GM18951 (cell line): ENCODE measurements around the gene MRC2.

Source experiments
- POLR2A ChIP-seq: IDR thresholded peaks from 4 replicates; pipeline ENCODE4 v1.6.1; 2011; ENCODE audit warnings: mild to moderate bottlenecking; ENCODE audit not compliant: insufficient read length, insufficient read depth; ENCODE audit errors: extremely low read depth
- in situ Hi-C: fragments of 300-500 bp; cut with MboI; formaldehyde crosslinking; loops from one replicate; pipeline ENCODE4 v1.12.0; 2022; ENCODE audit warnings: low sequenced_read_pairs, mixed read lengths, inconsistent platforms; ENCODE audit not compliant: unreplicated experiment

Gene MRC2

DNA sequence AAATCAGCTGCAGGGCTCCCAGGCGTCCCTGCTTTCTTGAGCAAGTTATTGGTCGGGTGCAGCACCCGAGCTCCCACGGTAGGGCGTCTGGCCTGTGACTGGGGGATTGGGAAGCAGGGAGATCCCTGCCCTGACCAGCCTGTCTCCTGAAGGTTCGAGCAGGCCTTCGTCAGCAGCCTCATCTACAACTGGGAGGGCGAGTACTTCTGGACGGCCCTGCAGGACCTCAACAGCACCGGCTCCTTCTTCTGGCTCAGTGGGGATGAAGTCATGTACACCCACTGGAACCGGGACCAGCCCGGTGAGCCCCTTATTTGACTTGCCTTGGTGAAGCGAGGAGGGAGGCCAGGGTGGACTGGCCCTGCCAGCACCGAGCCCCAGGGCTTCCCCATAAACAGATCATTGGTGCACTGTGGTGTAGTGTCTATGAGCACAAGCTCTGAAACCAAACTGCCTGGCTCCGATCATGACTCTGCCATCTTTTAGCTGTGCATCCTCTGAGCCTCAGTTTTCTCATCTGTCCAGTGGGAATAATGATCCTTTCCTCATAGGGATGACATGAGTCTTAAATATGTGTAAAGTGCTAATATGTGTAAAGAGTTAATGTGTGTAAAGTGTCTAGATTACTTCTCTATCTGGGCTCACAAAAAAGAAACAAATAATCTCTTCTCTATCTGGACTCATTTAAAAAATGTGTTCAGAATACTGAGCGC lies 48.9 kb downstream of the MRC2 start:
- in situ Hi-C loops: loop anchor here (25.0 kb wide), 1 partner anchor 711 kb away; no protein-coding TSS in a partner anchor
- TF ChIP-seq POLR2A: no peak

DNA sequence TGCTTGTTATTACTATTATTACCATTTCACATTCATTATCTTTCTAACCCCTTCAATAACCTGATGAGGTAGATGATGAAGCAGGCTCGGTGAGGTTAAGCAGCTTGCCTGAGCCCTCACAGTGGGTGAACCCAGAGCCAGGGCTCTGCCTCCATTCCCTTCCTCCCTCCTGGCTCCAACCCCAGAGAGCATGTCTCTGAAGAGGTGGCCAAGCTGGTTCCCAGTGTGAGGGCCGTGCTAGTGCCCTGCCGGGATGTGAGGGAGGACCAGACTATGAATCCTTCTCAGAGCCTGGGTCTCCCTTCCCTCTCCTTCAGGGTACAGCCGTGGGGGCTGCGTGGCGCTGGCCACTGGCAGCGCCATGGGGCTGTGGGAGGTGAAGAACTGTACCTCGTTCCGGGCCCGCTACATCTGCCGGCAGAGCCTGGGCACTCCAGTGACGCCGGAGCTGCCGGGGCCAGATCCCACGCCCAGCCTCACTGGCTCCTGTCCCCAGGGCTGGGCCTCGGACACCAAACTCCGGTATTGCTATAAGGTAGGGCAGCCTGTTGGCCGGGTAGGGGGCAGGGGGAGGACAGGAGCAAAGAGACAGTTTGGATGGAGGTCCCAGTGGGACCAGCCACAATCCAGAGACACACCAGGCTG lies 49.6 kb downstream of the MRC2 start:
- no peak for TF ChIP-seq POLR2A

DNA sequence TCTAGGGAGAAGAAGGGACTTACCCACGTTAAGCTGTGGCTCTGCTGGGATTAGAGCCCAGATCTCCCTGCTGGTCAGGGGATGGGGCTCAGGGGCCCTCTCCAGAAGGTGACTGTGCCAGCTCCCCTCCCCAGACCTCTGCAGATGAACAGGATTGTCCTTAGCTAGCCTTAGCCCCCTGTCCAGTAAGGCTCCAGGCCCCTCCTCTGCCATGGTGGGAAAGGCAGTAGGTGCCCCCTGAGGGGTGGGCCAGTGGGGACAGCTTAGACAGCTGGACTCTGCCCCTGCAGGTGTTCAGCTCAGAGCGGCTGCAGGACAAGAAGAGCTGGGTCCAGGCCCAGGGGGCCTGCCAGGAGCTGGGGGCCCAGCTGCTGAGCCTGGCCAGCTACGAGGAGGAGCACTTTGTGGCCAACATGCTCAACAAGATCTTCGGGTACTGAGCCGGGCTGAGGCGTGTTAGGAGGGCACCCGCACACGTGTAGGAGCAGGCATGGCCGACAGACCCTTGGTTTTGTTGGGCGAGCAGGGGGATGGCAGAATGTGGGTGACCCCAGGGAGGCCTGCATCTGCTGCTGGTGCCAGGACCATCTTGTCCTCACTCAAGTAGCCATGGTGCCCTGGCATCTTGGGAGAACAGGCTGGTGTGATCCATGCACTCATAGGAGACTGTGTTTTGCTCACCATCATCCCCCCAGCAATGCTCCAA lies 50.9 kb downstream of the MRC2 start:
- no peak for TF ChIP-seq POLR2A

More for the DNA sequence above, 49.6 kb downstream of the MRC2 start:
- in situ Hi-C loops: loop anchor here (25.0 kb wide), 1 partner anchor 710 kb away; no protein-coding TSS in a partner anchor

DNA sequence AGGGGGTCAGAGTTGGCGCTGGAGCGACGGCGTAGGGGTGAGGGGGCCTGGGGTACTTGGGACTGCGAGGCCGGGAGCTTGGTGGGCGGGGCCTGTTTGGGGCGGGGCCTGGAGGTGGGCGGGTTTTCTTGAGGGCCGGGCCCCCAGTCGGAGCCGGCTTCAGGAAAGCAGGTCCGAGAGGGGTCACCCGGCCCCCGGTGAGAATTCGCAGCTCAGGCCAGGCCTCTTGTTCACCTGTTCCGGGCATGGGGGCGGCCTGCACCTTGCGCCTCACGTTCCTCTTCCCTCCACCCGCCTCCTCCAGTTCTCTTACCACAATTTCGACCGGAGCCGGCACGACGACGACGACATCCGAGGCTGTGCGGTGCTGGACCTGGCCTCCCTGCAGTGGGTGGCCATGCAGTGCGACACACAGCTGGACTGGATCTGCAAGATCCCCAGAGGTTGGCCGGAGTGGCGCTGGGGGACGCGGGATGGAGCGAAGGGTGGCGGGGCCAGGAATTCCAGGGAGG lies 52.5 kb downstream of the MRC2 start:
- in situ Hi-C loops: loop anchor here (25.0 kb wide), 1 partner anchor 707 kb away; no protein-coding TSS in a partner anchor
- TF ChIP-seq POLR2A: no peak

More for the DNA sequence above, 50.9 kb downstream of the MRC2 start:
- in situ Hi-C loops: loop anchor here (25.0 kb wide), 1 partner anchor 709 kb away; no protein-coding TSS in a partner anchor

DNA sequence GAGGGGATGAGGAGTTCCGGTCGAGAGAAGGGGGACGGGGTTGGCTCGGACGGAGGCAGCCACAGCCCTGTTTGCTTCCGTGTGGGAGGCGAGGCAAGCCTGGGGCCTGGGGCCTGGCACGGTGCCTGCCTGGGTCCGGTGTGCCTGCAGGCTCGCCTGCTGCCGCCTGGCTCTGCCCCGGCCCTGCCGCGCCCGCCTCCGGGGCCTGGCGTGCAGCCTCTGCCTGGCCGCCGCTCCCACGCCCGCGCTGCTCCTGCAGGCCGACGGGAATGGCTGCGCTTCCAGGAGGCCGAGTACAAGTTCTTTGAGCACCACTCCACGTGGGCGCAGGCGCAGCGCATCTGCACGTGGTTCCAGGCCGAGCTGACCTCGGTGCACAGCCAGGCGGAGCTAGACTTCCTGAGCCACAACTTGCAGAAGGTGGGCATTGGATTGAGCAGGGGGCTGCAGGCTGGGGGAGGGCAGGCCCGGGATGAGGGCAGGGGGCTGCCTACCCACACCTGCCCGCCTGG lies 53.1 kb downstream of the MRC2 start:
- in situ Hi-C loops: loop anchor here (25.0 kb wide), 1 partner anchor 707 kb away; no protein-coding TSS in a partner anchor
- TF ChIP-seq POLR2A: no peak

DNA sequence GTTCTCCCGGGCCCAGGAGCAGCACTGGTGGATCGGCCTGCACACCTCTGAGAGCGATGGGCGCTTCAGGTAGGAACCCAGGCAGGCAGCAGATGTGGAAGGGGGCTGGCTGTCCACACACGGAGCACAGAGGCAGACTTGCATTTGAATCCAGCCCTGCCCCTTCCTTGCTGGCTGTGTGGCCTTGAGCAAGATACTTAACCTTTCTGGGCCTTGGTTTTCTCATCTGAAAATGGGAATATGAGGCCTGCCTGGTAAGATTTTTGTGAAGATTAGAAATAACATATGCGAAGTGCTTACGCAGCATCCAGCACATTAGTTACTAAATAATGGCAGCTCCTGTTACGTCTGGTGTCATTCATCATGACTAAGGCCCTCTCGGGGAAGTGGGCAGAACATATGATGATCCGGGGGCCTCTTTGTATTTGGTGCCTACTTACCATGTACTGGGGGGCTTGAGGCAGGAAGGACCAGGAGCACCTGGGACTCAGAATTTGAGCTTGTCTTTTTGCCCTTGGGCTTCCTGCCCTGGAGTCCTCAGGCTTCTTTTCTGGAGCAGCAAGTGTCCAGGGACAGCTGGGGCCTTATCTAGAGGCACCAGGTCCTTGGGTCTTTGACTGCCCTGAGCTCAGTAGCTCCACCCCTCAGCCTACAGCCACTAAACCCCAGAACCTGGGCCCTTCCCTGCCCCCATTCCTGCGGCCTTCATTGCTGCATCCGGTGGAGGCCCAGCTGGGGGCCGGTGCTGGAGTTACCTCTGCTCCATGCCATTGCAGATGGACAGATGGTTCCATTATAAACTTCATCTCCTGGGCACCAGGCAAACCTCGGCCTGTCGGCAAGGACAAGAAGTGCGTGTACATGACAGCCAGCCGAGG lies 53.8 kb downstream of the MRC2 start:
- in situ Hi-C loops: loop anchor here (25.0 kb wide), 1 partner anchor 706 kb away; no protein-coding TSS in a partner anchor
- TF ChIP-seq POLR2A: no peak

DNA sequence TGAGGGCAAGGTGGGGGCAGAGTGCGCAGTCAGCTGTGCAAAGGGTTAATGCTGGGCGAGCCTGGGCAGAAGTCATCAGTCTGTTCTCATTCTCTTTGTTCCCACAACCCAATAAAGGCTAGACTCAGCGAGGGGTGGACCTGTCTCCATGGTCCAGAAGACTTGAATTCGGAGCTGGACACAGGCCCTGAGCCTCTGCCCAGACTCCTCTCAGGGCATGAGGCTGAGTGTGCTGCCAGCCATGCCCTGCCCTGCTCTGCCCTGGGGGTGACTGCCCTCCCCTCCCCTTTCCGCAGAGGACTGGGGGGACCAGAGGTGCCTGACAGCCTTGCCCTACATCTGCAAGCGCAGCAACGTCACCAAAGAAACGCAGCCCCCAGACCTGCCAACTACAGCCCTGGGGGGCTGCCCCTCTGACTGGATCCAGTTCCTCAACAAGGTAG lies 54.5 kb downstream of the MRC2 start:
- in situ Hi-C loops: loop anchor here (25.0 kb wide), 1 partner anchor 705 kb away; no protein-coding TSS in a partner anchor
- TF ChIP-seq POLR2A: no peak

DNA sequence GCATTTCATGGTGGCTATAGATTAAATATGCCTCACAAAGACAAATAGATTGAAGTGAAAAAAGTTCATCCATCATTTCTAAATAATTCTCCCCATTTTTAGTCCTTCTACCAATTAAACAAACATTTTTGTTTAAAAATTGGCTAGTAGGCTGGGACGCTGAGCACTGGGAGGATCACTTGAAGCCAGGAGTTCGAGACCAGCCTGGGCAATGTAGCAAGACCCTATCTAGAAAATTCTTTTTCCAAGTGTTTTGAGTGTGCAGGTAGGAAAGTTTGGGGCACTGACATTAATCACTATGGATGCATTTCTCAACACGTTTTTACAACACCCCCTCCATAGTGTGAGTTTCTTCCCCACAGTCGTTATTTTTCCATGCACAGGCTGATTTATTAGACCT lies 56.7 kb downstream of the MRC2 start:
- TF ChIP-seq POLR2A: no peak
- in situ Hi-C loops: loop anchor here (25.0 kb wide), 1 partner anchor 703 kb away; no protein-coding TSS in a partner anchor

DNA sequence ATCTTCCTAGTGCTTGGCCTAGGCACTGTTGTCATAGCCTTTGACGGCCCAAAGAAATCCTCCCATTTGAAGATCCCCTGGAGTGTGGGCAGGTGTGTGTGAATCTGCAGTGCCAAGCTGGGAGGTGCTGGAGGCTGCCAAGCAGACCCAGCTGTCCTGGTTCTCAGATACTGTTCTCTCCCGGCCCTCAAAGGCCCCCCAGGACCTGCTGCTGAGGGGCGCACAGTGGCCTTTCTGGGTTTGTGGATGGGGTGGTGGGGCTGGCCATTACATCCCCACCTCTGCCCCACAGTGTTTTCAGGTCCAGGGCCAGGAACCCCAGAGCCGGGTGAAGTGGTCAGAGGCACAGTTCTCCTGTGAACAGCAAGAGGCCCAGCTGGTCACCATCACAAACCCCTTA lies 60.5 kb downstream of the MRC2 start:
- TF ChIP-seq POLR2A: no peak
- in situ Hi-C loops: loop anchor here (25.0 kb wide), 1 partner anchor 699 kb away; no protein-coding TSS in a partner anchor

DNA sequence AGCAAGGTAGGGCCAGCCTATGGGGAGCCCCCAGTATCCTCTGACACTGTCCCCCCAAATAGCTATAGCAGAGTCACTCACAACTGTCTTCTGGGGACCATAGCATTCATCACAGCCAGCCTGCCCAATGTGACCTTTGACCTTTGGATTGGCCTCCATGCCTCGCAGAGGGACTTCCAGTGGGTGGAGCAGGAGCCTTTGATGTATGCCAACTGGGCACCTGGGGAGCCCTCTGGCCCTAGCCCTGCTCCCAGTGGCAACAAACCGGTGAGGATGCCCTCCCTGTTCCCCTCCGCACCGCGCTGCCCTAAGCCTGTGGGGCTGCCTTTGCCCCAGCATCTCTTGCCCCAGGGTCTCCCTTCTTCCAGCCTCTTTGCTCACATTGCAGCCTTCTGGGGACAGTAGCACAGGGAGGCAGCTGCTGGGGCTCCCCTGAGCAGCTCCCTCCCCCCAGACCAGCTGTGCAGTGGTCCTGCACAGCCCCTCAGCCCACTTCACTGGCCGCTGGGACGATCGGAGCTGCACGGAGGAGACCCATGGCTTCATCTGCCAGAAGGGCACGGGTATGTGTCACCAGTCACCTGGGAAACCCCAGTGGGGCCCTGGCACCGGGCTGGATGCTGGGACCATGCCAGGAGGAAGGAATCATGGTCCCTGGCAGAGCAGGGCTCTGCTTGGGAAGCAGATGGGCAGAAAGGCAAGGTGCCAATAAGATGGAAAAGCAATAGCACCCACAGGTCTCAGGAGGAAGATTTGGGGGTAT lies 61.1 kb downstream of the MRC2 start:
- TF ChIP-seq POLR2A: no peak
- in situ Hi-C loops: loop anchor here (25.0 kb wide), 1 partner anchor 699 kb away; no protein-coding TSS in a partner anchor
